Activated naive CD4-positive, alpha-beta T cell treated with anti-CD3 and anti-CD28 coated beads, Interleukin-2, amount 50 U/mL, for 72 hours (primary cell): ENCODE results near the gene UGCG. TPM values are rescaled to one million over a fixed set of nuclear protein-coding genes. Genes with fewer than 3 reads are reported as not detected.
A peak's percentile ranks its signal among the peaks of the same experiment; 100 is the strongest.
"Not testable (repeated sequence)": the region's sequence is repeated elsewhere in the genome, so short reads cannot be mapped to it uniquely, and the experiment has no call there.

ENCODE experiments used
- ATAC-seq, 2 donors: fragments of 150-1000 bp; cut with Tn5 transposase; 2 replicates each; pipeline ENCODE4 v1.10.0; 2021; ENCODE audit warnings: mild to moderate bottlenecking in 2 of 2, moderate library complexity in 2 of 2
- DNase-seq, 2 donors: peaks; one replicate each; pipeline ENCODE4 v3.0.0; 2021 to 2022; ENCODE audit warnings: low spot score in 2 of 2
- H3K27ac Mint-ChIP-seq, 2 donors: one replicate each; pipeline ENCODE4 v1.8.0; 2022; ENCODE audit warnings: mild to moderate bottlenecking in 2 of 2, mixed read lengths in 2 of 2
- H3K36me3 Mint-ChIP-seq, 2 donors: one replicate each; pipeline ENCODE4 v1.8.0; 2022; ENCODE audit warnings: mixed read lengths in 2 of 2
- H3K9me3 Mint-ChIP-seq, 2 donors: one replicate each; pipeline ENCODE4 v1.8.0; 2022; ENCODE audit warnings: mixed read lengths in 2 of 2
- total RNA-seq, 2 donors: library from RNA; stranded (reverse); gene quantifications; one replicate each; pipeline ENCODE4 v1.2.3, GENCODE V29; 2022

Gene UGCG
- total RNA-seq, 2 donors from 2014 or later, result 12.5 to 23.5 TPM

DNA sequence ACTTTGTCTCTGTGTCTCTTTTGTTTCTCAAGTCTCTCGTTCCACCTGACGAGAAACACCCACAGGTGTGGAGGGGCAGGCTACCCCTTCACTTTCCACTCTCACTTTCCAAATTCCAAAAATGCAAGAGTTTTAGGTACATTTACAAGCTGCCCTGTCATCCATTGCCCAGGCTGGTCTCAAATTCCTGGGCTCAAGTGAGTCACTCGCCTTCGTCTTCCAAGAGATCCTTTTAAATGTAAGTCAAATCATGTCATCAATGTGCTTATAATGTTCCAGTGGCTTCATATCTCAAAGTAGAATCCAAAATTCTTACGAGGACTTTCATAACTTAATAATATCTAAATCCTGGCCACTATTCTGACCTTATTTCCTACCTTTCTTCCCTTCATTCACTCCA lies 20.4 kb upstream of the UGCG start:
- ATAC-seq (no peak), DNase-seq (no peak)
- peaks cover 0 to 12% of the 10 kb centered on the region in 2 donors for H3K36me3 Mint-ChIP-seq
- no peaks in the 10 kb centered on the region for H3K9me3 Mint-ChIP-seq
- H3K27ac Mint-ChIP-seq, result no peak overlapping the region

DNA sequence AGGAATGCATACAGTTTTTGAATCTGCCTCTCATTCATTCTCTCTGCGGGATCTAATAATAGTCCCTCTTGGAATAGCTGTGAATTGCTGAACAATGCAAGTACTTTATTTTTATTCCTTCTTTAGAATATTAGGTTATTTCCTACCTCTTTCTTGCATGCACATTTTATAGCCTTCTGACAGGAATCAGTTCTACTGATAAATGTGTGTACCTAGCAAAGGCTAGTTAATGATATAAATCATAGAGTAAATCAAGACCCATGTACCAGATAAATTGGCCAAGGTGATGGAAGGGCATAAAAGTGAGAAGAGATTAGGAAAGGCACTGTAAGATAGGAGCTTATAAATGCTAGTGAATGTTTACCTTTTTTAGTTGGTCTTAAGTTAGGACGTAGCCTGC lies 19.2 kb upstream of the UGCG start:
- Mint-ChIP-seq H3K27ac (no peak overlapping the region), H3K9me3 (peaks cover 0 to 4% of the 10 kb centered on the region in 2 donors), H3K36me3 (peaks cover 0 to 12% of the 10 kb centered on the region in 2 donors)
- ATAC-seq (no peak), DNase-seq (no peak)

DNA sequence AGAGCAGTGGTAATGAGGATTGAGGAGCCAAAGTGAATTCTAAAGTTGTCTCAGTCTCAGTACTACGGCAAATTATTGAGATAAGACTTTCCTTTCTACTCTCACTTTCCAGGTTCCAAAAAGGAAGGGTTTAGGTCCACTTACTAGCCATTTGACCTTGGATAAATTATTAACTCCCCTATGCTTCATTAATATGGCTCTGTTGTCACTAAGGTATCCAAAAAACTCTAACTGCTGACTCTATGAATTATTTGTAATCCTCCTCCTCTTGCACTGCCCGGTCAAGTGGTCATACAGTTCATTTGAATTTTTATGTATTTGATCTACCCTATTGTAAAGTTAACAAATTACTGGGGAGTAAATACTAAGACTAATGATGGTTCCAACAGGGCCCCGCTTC lies 17.7 kb upstream of the UGCG start:
- H3K36me3 Mint-ChIP-seq, result peaks cover 0 to 12% of the 10 kb centered on the region in 2 donors
- ATAC-seq (no peak), DNase-seq (no peak)
- H3K9me3 Mint-ChIP-seq, result peaks cover 0 to 4% of the 10 kb centered on the region in 2 donors
- H3K27ac Mint-ChIP-seq, result no peak overlapping the region

DNA sequence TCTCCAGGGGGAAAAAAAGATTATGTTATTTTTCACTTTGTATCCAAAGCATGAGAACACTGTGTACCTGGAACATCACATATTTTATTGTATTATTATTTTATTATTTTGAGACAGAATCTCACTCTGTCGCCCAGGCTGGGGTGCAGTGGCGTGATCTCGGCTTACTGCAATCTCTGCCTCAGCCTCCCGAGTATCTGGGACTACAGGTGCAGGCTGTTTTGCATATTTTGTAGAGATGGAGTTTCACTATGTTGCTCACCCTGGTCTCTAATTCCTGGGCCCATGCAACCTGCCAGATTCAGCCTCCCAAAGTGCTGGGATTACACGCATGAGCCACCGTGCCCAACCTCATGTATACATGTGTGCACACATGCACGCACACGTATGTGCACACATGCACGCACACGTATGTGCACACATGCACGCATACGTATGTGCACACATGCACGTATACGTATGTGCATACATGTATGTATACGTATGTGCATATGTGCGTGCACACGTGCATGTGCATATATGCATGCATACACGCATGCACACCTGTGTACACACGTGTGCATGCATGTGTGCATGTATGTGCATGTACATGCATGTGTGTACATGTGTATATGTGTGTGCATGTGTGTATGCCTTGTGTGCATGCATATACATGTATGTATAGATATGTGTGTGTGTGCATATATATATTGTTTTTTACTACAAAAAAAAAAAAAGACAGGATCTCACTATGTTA lies 9.5 kb upstream of the UGCG start:
- no peak overlapping the region for H3K27ac Mint-ChIP-seq
- no peaks in the 10 kb centered on the region for H3K36me3 Mint-ChIP-seq
- DNase-seq (no peak), ATAC-seq (no peak)
- H3K9me3 Mint-ChIP-seq, result no peaks in the 10 kb centered on the region

DNA sequence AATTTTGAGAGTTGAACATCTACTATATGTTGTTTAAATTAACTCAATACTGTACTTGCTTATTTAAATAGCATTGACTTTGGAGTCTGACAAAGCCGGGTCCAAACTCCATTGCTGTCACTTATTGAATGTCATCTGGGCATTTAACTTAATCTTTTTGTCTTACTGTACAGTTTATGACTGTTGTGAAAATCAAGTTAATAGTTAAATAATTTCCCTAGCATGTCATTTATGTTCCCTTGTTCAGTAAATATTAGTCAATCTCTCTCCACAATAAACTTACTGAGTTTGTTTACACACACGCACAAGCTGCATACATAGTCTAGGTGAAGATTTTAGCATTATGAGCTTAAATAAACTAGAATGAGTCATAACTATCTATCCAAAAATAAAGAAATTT lies 6.3 kb upstream of the UGCG start:
- no peak overlapping the region for H3K27ac Mint-ChIP-seq
- no peak for ATAC-seq
- no peak for DNase-seq
- H3K9me3 Mint-ChIP-seq, result no peaks in the 10 kb centered on the region
- H3K36me3 Mint-ChIP-seq, result no peaks in the 10 kb centered on the region

DNA sequence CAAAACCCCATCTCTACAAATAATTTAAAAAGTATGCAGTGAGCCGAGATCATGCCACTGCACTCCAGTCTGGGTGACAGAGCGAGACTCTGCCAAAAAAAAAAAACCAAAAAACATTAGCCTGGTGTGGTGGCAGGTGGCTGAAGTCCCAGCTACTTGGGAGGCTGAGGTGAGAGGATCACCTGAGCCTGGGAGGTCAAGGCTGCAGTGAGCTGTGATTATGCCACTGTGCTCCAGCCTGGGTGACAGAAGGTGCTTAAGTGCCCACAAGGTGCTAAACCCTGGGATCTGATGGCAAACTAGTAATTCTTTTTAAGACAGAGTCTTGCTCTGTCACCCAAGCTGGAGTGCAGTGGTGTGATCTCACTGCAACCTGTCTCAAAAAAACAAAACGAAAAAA lies 5.7 kb upstream of the UGCG start:
- H3K36me3 Mint-ChIP-seq, H3K27ac Mint-ChIP-seq, ATAC-seq, DNase-seq, H3K9me3 Mint-ChIP-seq: not testable (repeated sequence)

DNA sequence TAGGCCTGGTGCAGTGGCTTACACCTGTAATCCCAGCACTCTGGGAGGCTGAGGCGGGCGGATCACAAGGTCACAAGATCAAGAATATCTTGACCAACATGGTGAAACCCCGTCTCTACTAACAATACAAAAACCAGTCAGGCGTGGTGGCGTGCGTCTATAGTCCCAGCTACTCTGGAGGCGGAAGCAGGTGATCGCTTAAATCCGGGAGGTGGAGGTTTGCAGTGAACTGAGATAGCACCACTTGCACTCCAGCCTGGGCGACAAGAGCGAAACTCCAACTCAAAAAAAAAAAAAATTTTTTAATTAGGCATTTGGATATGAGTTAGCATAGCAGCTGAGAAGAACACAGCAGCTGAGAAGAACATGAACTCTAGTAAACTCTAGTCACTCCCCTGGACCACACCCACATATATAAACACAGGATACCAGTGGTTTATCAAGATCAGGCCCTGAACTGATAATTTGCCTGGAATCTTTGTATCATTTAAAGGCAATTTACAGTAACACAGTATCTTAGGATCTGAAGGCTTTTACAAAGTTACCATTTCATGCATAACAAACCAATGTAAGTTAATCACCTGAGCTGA lies 4.6 kb upstream of the UGCG start:
- no peak for DNase-seq
- Mint-ChIP-seq H3K9me3 (no peaks in the 10 kb centered on the region), H3K36me3 (no peaks in the 10 kb centered on the region), H3K27ac (no peak overlapping the region)
- no peak for ATAC-seq

DNA sequence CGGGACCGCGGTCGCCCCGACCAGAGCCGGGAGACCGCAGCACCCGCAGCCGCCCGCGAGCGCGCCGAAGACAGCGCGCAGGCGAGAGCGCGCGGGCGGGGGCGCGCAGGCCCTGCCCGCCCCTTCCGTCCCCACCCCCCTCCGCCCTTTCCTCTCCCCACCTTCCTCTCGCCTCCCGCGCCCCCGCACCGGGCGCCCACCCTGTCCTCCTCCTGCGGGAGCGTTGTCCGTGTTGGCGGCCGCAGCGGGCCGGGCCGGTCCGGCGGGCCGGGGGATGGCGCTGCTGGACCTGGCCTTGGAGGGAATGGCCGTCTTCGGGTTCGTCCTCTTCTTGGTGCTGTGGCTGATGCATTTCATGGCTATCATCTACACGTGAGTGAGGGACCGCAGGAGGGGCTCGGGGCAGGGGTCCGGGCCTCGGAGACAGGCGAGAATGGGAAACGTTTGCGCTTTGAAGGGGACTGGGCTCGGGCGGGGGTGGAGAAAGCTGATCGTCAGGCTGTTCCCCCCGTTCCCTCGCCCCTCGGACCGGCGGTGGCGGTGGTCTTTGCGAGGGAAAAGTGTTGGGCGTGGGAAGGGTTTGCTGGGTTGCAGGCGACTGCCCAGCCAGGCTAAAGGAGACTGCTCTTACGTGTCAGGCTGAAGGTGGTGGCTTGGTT lies 457 bp downstream of the UGCG start:
- no peaks in the 10 kb centered on the region for H3K36me3 Mint-ChIP-seq
- no peak overlapping the region for H3K27ac Mint-ChIP-seq
- H3K9me3 Mint-ChIP-seq, result no peaks in the 10 kb centered on the region
- ATAC-seq (peak; percentile 58 to 63), DNase-seq (peak; percentile 39 to 61)

DNA sequence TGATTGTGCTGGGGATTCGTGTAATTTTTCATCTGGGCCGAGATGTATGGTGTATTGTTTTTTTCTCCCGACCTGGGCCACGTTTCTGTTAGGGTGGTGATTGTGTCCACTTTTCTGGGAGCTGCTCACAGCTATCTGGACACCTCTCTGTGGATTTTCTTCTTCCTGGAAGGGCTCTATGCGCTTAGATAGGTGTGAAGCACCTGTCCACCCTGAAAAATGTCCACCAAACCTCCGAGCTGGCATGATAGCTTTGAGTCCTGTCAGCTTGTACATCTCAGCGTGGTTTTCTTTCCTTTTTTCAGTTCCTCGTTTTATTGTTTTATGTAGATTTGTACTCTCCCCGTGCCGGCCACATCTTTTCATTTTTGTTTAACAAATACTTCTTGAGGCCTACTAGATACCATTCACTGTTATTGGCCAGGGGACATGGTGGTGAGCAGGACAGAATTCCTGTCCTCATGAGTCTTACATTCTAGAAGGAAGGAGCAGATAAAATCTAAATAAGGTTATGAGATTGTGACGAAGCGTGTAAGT lies 1.1 kb downstream of the UGCG start:
- DNase-seq, result no peak
- Mint-ChIP-seq H3K9me3 (no peaks in the 10 kb centered on the region), H3K27ac (no peak overlapping the region), H3K36me3 (no peaks in the 10 kb centered on the region)
- peak in 1 of 2 donors; percentile 10 for ATAC-seq

DNA sequence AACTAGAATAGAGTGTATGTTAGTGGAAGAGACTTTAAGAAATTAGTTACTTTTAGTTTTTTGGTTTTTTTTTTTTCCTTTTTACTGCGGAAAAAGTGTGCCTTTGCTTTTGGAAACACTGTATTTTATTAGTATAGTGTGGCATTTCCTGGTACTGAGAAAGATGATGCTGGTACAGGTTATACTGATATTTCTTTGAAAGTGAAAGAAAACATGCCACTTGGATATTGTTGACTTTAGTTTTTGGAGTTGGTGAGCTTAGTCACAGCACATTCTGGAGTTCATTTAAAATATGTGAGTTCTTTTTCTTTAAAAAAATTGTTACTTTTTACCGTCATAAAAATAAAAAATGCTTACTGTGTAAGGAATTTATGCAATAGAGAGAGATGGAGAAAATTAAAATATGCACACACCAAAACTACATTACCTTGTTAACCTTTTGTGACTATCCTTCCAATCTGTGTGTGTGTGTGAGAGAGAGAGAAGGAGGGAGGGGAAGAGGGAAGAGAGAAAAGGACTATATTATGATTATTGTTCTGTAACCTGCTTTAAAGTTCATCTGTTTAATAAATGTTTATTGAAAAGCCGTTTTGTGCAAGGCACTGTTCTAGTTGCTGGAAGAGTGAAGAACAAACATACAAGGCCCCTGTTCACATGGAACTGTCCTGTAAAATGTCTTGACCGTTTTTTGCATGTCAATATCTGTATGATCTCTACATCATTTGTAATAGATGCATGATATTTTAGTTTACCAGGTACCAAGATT lies 1.9 kb downstream of the UGCG start:
- H3K27ac Mint-ChIP-seq, result no peak overlapping the region
- H3K36me3 Mint-ChIP-seq, result no peaks in the 10 kb centered on the region
- DNase-seq (no peak), ATAC-seq (no peak)
- H3K9me3 Mint-ChIP-seq, result no peaks in the 10 kb centered on the region

DNA sequence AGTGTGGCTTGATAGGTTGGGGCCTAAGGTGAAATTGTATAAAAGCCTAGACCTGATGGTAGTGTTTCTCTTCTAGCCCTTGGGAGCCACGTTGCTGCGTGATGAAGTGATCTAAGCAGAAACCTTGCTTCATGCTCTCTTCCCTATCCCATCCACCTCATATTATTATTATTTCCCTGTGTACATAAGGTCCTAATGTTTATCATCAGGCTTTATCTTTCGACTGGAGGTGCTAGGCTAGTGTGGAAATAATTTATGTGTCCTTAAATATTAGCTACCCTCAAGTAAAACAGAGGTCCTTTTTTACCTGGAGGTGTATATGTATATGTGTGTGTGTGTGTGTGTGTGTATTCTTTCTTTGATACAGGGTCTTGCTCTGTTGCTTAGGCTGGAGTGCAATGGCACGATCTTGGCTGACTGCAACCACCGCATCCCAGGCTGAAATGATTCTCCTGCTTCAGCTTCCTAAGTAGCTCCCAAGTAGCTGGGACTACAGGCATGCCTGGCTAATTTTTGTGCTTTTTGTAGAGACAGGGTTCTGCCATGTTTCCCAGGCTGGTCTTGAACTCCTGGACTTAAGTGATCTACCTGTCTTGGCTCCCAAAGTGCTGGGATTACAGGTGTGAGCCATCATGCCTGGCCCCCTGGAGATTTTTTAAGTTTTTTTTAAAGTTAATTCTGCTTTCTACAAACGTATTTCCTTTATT lies 3.7 kb downstream of the UGCG start:
- no peaks in the 10 kb centered on the region for H3K9me3 Mint-ChIP-seq
- H3K27ac Mint-ChIP-seq, result no peak overlapping the region
- DNase-seq, result no peak
- ATAC-seq, result no peak
- H3K36me3 Mint-ChIP-seq, result no peaks in the 10 kb centered on the region

DNA sequence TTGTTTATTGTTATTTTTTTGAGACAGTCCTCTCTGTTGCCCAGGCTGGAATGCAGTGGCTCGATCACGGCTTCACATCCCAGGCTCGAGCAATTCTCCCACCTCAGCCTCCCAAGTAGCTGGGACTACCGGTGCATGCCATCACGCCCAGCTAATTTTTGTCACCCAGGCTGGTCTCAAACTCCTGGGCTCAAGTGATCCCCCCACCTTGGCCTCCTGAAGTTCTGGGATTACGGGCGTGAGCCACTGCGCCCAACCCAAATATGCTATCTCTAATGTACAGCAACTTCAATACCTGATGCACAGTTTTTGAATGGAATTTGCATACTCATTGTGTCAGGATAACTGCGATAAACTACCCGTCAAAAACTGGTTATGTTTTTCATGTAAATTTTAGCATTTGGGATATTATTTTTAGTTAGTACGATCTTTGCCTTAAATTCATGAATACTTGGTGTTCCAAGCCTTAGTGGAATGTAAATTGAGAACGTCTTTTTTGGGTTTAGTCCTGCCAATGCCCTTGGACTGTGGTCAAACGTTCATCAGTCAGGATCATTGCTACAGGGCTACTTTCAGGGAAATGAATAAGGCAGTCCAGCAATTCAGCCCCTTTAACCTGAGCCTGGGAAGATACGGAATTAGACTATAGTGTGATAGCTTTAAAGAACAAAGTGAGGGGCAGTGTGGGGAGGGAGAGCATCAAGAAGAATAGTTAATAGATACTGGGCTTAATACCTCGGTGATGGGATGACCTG lies 4.4 kb downstream of the UGCG start:
- no peak overlapping the region for H3K27ac Mint-ChIP-seq
- ATAC-seq, result no peak
- DNase-seq, result no peak
- H3K9me3 Mint-ChIP-seq, result no peaks in the 10 kb centered on the region
- H3K36me3 Mint-ChIP-seq, result peaks cover 0 to 2% of the 10 kb centered on the region in 2 donors

DNA sequence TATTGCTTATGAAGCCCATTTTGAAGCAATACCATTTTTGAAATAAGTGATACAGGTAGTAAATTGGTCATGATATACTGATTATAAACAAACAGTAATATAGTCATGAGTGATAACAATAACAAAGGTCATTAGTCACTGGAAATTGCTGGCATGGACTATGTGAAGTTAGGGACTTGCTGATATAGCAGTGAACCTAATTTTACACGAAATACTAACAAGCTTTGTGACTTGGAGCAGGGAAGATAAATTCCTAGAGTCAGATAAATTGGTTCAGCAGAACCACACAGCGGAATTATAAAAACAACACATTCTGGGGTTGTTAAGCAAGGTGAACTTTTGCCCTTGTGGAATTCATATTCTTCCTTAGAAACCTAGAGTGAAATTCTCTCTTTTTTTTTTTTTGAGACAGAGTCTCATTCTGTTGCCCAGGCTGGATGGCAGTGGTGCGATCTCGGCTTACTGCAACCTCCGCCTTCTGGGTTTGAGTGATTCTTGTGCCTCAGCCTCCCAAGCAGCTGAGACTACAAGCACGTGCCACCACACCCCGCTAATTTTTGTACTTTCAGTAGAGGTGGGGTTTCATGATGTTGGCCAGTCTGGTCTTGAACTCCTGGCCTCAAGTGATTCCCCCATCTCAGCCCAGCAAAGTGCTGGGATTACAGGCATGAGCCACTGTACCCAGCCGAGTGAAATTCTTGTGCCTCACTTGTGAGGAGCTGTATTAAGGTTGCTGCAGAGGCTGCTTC lies 6.0 kb downstream of the UGCG start:
- Mint-ChIP-seq H3K9me3 (peaks cover 0 to 3% of the 10 kb centered on the region in 2 donors), H3K27ac (no peak overlapping the region), H3K36me3 (peaks cover 7 to 12% of the 10 kb centered on the region in 2 donors)
- DNase-seq (no peak), ATAC-seq (no peak)

DNA sequence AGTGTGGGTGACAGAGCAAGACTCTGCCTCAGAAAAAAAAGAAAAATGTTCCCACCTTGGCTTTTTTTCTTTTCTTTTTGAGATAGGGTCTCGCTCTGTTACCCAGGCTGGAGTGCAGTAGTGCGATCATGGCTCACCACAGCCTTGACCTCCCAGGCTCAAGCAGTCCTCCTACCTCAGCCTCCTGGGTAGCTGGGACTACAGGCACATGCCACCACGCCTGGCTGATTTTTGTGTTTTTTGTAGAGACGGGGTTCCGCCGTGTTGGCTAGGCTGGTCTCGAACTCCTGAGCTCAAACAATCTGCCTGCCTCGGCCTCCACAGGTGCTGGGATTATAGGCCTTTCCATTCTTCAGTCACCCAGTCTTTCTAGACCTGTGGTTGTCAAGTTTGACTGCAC lies 6.9 kb downstream of the UGCG start:
- H3K9me3 Mint-ChIP-seq, H3K27ac Mint-ChIP-seq, DNase-seq, ATAC-seq: not testable (repeated sequence)
- H3K36me3 Mint-ChIP-seq, result peaks cover 7 to 12% of the 10 kb centered on the region in 2 donors

DNA sequence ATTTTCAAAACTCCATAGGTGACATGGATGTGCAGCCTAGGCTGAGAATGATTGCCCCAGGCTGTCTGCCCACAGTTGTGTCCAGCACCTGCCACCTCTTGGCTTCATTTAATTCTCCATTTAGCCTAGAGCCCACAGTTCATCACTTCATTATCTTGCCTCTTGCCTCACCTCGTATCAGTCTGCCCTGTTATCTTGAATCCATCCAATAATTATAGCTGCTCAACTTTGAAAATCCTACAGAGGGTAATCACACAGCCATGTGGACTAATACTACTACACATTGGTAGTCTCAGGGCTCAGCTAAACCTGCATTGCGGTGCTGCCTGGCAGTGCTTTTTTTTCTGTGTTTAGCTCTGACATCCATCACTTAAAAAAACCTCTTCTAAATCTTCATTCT lies 7.4 kb downstream of the UGCG start:
- Mint-ChIP-seq H3K9me3 (peaks cover 0 to 3% of the 10 kb centered on the region in 2 donors), H3K36me3 (peaks cover 7 to 12% of the 10 kb centered on the region in 2 donors), H3K27ac (no peak overlapping the region)
- no peak for DNase-seq
- ATAC-seq, result peak in 1 of 2 donors; percentile 32
